NCI-H510A (cell line): ENCODE data around the gene ZNRF1.
A peak's percentile ranks its signal among the peaks of the same experiment; 100 is the strongest.

Source experiments
- DNase-seq: peaks from one replicate; lab custom pipeline; 2025; lab: John Stamatoyannopoulos, UW

ZNRF1 gene

DNA sequence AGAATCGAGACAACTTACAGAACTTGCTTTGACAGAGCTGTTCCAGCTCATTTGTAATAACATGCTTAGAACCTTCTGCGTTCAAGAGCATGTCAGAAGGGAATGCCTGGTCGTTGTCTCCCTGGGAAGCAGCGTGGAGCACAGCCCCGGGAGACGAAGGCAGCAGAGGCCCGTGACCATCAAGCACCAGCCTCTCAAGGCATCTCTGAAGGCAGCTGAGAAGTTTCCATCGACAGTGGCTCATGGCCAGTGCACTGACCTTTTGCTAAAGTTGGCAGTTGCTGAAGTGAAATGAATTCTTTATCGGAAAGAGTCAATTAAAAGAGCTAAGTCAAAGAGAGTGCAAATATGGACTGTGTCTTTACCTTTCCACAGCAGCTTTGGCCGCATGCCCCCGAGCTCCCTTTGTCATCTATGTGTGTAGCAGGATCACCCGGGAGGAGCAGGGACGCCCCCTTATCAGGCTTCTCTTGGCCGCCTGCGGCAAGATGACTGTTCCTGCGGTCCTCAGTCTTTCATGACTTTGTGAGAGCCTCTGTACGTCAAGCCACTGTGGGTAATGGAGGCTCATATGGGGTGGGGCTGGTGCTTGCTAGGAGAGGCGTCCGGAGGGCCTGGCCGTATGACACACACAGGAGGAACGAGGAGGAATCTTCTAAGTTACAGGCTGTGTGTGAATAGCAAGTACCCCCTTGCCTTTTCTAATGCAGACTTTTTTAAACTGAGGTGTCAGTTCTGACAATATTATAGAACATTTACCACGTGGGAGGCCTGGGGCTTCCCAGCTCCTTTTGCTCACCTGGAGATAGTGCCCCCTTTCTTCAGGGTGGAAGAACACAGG, 63.5 kb downstream of the ZNRF1 start:
- DNase-seq: no peak

DNA sequence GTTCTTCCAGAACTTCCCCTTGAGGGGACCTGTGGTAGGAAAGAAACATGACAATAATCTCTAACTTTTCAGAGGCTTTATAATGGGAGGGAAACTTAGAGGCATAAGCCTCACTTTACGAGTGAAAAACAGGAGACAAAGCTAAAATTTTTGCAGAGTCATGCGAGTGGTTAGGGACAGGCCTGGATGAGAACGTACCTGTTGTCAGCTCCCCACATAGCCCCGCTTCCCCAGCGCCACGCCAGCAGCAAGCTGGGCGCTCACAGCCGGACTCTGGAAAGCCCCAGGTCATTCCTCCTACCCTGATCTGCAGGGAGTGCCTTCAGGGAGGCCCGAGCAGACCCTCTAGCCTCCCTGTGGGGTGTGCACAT, 64.1 kb downstream of the ZNRF1 start:
- DNase-seq: no peak

DNA sequence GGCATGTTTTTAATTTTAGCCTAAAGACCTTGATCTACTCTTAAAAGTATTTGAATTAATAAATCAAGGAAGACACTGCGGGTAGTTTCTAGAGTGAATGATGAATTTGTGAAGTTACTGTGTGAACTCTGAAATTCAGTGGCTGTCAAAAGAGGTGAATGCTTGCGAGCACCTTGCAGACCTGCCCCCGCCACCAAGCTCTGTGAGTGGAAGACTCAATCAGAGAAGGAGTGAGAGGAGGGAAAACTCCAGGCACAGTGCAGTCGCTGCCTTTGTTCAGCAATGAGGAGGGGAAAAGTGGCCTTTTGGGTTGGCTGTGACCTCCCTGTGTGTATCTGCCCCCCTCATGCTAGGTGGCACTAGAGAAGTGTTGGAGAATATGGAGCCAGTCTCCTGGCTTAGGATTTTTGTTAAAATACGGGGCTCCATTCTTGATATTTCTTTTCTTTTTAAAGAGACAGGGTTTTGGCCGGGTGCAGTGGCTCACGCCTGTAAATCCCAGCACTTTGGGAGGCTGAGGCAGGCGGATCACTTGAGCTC, 64.8 kb downstream of the ZNRF1 start:
- DNase-seq: no peak

DNA sequence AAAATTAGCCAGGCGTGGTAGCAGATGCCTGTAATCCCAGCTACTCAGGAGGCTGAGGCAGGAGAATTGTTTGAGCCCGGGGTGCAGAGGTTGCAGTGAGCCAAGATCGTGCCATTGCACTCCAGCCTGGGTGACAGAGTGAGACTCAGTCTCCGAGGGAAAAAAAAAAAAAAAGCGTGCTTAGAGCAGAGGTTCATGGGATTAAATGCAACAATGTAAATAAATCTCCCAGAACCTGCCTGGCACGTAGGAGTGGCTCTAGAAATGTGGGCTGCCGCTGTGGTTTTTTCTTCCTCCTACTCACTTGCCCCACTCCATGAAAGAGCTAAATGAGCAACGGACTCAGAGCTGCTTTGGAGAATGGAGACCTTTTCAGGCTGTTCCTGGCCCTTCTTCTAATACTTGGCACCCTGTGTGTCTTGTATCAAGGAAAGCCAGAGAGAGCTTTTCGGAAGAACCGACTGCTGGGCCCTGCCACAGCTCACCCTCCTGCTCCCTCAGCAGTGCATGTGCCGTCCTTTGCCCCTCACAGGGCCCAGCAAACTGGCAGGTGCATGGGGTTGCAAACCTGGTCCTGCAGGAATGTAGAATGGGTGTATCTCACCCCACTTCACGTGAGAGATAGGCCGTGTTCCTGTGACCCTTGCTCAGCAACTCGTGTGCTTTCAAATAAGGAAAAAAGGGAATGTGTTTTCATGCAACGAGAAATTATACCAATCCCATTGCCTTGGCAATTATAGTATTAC, 65.8 kb downstream of the ZNRF1 start:
- DNase-seq: peak; percentile 60

DNA sequence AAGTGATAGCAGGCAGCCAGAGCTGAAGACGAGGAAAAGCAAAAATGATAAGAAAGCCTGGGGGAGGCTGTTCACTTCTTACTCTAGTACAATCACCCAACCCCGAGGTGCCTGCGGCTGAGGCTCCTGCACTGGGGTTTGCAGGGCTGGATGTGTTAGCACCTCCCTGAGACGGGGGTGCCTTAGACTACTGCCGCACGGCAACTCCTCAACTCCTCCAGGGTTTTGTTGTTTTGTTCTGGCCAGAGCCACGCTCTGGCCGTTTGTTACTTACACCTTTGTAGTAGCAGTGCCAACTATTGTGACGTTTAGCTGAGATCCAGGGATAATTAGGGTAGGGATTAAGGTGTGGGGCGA, 66.3 kb downstream of the ZNRF1 start:
- DNase-seq: no peak

DNA sequence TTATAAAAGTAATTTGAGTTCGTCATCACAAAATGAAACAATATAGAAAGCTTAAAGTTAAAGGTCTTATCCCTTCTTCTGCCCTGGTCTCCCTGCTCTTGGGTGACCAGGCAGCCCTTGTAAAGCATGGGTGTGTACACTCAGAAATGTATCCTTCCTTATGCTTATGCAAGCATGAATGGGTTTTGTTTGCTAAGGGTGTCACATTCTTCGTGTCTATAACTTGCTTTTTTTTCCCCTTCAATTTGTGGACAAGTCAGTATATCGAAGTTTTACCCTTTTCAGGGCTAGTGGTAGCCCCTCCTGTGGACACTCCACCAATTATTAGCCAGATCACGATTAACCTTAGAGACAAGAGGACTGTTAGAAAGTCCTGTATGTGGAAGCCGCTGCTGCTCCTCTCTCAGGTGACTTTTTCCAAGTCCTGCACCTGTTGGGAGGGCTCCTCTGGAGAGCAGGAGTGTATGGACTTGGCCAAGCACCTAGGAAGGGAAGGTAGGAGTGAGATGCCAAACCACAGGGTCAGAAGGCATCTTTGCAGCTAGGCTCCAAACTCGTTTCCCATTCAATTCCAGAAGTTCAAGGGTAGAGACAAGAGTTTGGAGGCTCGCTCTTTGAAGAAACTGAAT, 66.8 kb downstream of the ZNRF1 start:
- DNase-seq: no peak

DNA sequence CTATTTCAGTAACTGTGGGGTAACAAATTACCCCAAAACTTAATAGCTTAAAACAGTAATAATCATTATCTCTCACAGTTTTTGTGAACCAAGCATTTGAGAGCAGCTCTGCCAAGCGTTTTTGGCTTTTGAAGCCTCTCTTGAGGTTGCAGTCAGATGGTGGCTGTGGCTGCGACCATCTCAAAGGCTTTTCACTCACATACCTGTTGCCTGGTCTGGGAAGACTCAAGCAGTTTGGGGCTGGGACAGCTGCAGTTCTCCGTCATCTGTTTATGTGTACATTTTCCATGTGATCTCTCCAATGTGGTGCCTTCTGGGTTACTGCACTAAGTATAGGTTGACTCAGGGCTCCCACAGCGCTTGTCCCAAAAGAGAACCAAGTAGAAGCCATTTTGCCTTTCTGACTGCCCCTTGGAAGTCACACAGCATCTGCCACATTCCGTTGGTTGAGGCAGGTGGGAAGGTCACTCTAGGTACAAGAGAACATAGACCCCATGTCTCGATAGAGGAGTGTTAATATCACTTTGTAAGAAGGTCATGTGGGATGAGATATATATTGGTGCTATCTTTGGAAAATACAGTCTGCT, 68.1 kb downstream of the ZNRF1 start:
- DNase-seq: no peak

DNA sequence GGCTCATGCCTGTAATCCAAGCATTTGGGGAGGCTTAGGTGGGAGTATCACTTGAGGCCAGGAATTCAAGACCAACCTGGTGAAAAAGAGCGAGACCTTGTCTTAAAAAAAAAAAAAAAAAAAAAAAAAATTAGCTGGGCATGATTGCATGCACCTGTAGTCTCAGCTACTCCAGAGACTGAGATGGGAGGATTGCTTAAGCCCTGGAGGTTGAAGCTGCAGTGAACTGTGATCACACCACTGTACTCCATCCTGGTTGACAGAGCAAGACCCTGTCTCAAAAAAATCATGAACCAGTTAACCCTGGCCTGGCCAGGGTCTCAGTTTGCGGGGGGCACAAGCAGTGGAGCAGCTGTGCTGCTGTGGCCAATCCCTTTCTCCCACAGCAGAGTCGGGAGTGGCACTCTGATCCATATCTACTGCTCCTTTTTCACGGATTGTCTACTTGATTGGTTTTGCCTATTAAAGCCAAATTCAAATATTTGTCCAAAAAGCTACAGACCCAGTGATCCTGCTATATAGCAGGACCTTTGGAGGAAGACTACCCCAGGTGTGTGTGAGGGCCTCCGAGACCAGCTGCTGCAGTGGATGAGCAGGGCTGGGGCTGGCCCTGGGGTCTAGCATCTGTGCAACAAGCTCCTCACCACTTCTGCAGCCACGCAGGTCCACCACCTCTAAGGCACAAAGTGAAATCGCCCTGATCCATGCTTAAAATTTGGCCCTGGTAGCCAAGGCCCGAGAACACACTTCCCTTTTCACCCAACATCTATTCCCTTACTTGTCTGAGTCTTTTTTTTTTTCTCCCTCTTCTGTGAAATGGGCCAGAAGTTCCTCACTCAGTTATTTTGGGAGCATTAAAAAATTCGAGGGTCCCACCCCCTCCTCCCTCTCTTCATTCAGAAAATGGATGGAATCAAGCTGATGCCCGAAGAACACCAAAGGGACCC, 69.5 kb downstream of the ZNRF1 start:
- DNase-seq: no peak

DNA sequence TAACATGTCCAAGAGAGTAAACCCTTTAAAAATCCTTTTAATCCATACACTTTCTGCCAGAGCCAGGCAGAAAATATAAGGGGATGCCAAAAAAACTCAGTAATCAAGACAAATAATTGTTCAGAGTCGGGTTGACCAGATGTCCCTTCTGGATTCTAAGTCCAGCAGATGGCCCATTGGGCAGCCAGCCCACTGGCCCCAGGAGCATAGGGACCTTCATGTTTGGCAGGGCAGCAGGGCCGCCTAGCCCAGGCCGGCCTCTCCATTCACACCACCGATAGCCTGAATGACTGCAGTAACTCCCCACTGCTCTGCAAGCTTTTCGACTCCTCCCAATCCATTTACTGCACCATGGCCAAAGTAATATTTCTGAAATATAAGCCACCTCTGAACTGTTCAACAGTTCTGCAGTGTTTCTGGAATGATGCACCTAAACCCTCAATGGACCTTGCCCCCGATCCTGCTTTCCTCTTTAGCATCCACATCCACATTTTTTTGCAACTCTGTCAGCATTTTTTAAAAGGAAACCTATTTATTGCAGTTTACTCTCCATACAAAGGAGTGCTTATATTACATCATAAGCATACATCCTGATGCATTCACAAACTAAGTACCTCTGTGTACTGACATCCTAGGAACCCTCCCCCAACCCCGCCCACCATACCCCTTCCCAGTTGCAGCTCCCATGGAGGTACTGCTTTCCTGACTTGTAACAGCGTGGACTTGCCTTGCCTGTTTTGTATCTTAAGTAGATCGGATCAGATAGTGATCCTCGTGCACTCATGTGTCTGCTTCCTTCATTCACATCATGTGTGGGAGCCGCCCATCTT, 71.4 kb downstream of the ZNRF1 start:
- no peak for DNase-seq

DNA sequence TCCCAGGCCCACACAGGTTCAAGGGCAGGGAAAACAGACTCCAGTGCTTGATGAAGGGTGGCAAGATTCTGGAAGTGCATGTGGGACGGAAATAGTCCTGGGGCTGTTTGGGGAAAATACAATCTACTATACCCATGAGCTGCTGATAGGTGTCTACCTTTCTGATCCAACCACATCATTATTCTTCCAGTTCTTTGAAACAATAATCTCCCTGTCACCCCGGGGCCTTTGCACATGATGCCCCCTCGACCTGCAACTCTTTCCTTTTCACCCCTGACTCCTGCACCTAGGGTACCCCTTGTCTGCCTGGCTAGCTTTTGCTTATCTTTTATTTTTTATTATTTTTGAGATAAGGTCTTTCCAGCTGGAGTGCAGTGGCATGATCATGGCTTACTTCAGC, 72.8 kb downstream of the ZNRF1 start:
- DNase-seq: no peak

DNA sequence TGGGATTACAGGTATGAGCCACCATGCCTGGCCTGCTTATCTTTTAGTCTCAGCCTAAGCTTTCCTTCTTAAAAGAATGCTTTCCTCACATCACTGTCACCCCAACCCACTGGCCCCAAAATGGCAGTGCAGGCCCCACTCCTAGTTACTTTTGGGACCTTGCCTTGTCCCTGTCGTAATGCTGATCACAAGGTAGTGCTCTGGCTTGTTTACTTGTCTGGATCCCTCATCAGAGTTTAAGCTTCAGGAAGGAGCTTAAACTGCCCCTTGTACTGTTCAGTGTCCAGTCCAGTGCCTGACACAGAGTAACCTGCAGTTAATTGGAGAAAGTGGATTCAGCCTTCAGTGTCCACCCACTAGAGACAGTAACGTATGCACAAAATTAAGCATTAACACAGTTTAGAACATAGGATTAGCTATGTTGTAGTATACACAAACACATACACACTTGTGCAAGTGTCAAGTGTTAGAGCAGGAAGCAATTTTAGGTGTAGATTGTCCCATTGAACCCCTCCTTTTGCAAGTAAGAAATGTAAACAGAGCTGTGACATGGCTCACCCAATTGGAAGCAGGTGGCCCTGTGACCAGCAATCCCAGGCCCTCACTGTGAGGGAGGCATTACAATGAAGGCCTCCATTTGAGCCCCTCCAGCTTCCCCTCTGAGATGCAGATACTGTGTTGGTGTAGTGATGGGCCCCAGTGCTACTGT, 73.6 kb downstream of the ZNRF1 start:
- DNase-seq: no peak

DNA sequence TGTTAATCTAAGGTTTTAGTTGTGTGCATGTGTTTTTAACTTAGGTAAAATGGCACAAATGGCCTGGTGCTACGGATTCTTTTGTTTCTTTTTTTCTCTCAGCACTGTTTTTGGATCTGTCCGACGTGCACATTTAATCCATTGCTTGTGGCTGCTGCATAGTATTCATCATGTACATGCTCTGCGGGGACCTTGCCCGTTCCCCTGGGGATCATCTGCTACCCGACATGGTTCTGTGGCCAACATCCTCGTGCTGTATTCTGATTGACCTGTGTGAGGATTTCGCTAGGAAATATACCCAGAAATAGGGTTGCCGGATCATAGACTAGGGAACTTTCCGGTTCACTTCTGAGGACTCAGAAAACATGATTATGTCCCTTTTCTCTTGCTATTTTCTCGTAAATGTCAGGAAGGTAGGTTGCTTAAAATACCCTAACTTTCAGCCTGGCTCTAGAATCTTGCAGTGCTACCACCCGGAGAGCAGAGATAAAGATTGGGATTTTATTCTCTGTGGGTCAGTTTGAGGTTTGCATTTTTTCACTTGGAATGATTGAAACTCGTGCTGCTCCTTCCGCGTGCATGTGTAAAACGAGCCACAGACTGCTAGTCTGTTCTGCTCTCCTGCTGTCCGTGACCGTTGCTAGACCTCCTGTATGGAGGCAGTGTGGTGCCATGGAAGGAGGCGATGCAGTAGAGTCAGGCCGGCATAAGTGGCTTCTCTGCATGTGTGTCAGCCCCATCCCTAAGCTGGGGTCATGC, 74.9 kb downstream of the ZNRF1 start:
- no peak for DNase-seq

DNA sequence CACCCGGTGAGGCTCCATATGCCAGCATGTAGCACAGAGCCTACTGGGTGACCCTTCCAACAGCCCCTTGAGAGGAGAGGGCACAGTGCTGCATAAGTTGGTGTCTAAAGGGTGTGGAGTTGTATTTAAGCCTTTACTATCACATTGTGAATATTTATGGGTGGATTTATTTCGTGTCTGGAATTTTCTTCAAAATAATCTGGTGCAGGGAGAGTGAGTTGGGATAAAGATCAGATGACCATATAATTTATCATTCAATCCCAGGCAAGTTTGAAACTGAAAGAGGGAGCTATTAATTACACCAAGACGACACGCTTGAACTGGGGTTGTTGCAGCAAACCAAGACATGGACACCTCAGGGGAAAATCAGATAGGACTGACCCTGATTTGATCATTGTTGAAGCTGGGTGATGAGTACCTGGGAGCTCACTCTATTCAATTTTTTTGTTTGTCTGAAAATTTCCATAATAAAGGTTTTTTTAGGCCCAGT, 75.5 kb downstream of the ZNRF1 start:
- DNase-seq: no peak

DNA sequence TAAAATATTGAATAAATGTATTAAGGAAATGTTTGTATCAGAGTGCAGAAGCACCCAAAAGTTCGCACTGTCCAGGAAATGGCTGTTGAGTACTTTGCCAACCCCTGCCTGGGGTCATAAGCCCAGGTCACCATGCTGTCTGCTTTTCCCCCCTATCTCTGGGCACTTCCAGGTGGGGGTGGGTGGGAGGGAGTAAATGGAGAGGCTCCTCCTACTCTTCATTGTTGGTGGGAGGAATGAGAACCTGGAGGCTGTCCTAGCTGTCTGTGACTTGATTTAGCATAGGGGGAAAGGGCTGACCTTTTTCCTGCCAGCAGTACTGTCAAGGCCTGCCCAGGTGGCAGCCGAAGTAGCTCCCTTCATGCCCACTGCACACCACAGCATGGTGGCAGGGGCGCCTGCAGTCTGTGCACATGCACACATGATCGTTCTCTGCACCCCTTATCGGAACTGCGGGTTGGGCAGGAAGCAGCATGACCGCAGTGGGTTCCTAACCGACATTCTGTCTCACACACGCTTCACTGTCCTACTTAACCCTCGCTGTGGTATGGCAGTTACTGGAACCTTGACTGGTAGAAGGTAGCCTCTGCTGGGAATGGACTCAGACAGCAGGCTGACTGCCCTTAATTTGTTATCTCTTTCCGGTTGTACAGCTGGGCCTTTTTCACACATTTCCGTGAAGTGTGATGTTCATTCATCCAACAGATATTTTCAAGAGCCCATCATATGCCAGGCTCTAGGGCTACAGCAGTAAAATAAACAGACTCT, 76.3 kb downstream of the ZNRF1 start:
- peak; percentile 60 for DNase-seq

DNA sequence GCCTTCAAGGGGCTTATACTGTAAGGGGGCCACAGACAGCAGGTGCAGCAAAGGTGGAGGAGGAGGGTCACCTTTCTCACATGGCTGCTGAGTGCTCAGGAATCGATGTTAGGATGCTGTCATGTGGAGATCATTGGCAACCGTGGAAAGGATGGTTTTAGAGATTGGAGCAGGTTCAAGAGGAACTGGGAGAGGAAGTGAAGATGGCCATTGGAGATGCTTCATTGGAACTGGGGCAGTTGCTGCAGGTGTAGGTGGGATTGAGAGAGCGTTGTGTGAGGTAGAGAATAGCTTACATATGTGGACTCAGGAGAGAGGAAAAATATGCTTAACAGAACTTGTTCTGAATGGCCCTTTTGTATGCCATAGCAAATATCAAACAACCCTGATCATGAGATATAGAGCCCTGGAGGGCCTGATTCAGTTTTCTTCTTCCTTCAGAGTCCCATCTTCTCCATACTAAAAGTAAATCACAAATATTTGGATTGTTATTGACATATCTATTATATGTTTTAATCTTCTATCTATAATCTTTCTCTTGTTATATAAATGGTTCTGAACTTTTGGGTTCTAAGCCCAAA, 77.0 kb downstream of the ZNRF1 start:
- DNase-seq: no peak

DNA sequence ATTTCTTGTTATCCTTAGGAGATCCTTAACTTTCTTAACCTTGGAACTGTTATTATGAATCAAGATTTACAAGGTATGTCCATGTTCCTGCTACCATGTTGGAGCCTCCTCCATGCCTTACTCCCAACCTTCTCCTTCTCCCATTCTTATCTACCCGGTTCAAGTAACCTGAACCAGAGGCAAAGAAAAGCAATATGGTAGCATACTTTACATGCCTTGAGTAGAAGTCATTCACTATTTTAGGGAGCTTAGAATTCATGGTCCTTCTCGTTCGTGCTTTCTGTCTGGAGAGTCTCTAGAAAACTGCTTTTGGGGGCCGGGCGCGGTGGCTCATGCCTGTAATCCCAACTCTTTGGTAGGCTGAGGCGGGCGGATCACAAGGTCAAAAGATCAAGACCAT, 80.1 kb downstream of the ZNRF1 start:
- no peak for DNase-seq

DNA sequence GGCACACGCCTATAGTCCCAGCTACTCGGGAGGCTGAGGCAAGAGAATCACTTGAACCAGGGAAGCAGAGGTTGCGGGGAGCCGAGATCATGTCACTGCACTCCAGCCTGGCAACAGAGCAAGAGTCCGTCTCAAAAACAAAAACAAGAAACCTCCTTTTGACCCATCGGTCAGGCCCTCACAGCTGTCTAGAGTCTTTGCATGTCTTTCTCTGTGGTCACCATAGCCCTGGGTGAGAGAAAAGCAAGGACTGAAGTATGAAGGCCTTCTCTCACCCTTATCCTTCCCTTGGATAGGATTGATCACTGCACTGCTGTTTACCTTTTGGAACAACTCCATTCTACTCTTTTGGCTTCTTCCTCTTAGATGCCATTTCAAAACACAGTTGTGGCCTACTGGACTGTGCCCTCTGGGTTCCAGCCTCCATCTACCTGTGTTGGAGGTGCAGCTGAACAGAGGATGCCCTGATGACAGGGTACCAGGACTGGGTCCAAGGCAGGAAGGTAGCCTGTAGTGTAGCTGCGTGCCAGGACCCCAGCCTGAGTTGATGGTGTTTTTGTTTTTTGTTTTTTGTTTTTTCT, 80.6 kb downstream of the ZNRF1 start:
- no peak for DNase-seq
